ENCODE data around the gene GP1BB. TPM values are rescaled to one million over a fixed set of nuclear protein-coding genes. Genes with fewer than 3 reads are reported as not detected.

The GP1BB gene
- total RNA-seq, 1 donor from 2014 or later, result not detected

DNA sequence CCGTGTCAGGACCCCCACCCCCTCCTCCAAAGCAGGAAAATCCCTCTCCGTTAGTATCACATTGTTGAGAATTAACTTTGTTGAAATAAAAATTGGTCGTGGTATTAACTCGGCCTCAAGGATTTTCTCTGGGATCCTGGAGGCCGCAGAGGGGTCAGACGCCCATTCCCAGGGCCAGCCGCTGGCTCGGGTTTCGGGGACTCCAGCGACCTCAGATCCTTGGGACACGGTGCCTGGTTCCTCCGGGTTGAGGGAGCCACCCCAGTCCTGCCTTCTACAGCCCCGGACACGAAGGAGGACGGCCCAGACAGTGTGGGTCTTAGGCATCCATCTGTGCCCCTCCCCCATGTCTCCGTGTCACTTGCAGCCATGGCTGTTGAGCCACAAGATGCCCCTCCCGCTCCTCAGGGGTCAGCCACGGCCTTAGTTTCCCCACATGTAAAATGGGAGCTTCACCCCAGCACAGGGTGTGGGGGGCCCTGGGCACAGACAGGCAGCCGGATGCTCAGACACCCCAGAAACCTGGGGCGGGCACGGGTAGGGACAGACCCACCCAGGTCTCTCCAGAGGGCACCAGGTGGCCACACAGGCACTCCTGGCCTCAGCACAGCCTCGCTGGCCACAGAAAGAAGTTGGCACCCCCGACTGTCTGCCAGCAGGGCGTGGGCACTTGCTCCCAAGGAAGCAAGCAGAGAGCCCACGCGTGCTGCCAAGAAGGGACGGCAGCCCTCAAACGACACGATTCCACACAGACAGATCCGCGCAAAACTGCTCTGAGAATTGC is 15.5 kb downstream of the GP1BB start:
- no peaks in the 10 kb centered on the region for H3K36me3 ChIP-seq
- H3K27ac ChIP-seq (replicated peaks), result no peak overlapping the region
- peaks cover 37% of the 10 kb centered on the region for H3K27me3 ChIP-seq (ENCODE audit: low read depth)
- no peak overlapping the region for H3K4me3 ChIP-seq
- TF ChIP-seq, protein P1, sequence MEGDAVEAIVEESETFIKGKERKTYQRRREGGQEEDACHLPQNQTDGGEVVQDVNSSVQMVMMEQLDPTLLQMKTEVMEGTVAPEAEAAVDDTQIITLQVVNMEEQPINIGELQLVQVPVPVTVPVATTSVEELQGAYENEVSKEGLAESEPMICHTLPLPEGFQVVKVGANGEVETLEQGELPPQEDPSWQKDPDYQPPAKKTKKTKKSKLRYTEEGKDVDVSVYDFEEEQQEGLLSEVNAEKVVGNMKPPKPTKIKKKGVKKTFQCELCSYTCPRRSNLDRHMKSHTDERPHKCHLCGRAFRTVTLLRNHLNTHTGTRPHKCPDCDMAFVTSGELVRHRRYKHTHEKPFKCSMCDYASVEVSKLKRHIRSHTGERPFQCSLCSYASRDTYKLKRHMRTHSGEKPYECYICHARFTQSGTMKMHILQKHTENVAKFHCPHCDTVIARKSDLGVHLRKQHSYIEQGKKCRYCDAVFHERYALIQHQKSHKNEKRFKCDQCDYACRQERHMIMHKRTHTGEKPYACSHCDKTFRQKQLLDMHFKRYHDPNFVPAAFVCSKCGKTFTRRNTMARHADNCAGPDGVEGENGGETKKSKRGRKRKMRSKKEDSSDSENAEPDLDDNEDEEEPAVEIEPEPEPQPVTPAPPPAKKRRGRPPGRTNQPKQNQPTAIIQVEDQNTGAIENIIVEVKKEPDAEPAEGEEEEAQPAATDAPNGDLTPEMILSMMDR (IDR thresholded peaks at IDR 0.05; ENCODE audit: borderline replicate concordance), result no peak
- peaks cover 15% of the 10 kb centered on the region for H3K4me1 ChIP-seq
- intact Hi-C loops (cut with micrococcal nuclease), result no loop called here
- no peak for DNase-seq
- H3K9me3 ChIP-seq (replicated peaks), result no peaks in the 10 kb centered on the region

DNA sequence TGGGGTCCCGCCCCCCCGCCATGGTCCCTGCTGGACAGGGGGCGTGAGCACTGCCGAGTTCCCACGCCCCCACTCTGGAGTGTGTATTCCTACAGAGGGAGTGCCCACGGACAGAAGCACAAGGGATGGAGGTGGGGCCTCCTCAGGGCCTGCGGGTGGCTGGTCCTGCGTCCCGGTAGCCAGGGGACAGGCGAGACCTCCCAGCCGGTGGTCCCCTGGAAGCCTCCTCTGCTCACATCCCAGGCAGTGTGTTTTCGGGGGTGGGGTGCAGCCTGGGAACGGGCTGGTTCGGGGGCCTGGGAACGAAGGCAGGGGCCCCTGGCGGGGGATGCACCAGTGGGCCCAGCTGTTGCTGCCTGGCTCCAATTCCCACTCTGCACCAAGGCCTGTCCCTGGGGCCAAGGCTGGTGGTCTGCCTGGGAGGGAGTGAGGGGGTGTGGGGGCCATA is 16.1 kb downstream of the GP1BB start:
- Histone ChIP-seq H3K27ac (replicated peaks) (no peak overlapping the region), H3K4me1 (peaks cover 21% of the 10 kb centered on the region), H3K36me3 (no peaks in the 10 kb centered on the region), H3K4me3 (no peak overlapping the region), H3K27me3 (ENCODE audit: low read depth) (peaks cover 37% of the 10 kb centered on the region), H3K9me3 (replicated peaks) (no peaks in the 10 kb centered on the region)
- DNase-seq, result no peak
- TF ChIP-seq, protein P1 (IDR thresholded peaks at IDR 0.05; ENCODE audit: borderline replicate concordance), result no peak
- intact Hi-C loops (cut with micrococcal nuclease), result no loop called here

DNA sequence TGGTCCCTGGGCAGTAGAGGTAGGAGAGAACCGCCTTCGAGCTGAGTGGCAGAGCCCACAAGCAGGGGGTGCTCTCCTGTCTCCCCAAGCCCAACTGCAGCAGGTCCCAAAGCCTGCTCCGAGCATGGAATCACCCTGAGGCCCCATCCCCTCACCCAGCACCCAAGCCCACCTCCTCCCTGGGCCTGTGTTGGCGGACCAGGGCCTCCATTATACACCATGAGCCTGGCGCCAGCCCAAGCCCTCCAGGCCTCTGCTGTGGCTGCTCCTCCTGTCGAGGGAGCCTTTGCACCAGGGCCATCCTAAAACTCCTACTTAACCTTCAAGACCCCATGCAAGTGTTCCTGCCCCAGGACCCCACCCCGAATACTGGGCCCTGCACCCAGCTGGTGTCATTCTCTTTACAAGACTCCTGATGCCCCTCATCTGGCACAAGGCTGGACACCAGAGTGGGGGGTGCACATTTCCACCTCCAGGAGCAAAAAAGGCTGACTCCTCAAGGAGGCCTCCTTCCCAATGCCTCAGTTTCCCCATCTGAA is 16.6 kb downstream of the GP1BB start:
- no peak for DNase-seq
- Histone ChIP-seq H3K36me3 (no peaks in the 10 kb centered on the region), H3K27ac (replicated peaks) (no peak overlapping the region), H3K4me1 (peaks cover 26% of the 10 kb centered on the region), H3K9me3 (replicated peaks) (no peaks in the 10 kb centered on the region), H3K4me3 (no peak overlapping the region), H3K27me3 (ENCODE audit: low read depth) (peaks cover 37% of the 10 kb centered on the region)
- intact Hi-C loops (cut with micrococcal nuclease), result no loop called here
- TF ChIP-seq, protein P1 (IDR thresholded peaks at IDR 0.05; ENCODE audit: borderline replicate concordance), result no peak

DNA sequence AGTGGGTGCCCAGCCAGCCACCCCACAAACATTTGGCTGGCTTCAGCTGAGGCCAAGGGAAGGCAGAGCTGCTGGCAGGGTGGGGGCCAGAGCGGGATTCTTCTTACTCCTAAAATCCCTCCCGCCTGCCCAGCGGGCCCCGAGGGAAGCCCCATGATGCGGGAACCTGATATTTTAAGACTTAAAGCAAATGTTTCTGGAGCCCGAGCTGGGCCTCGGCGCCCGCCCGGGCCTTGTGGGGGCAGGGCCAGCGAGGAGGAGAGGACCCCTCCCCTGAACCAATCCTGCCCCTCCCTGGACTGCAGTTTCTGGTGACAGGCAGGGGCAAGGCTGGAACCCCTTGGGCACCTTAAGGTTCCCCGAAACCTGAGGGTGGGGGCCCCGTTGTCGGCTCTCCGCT is 17.2 kb downstream of the GP1BB start:
- no peak for DNase-seq
- H3K27ac ChIP-seq (replicated peaks), result no peak overlapping the region
- H3K36me3 ChIP-seq, result no peaks in the 10 kb centered on the region
- H3K9me3 ChIP-seq (replicated peaks), result no peaks in the 10 kb centered on the region
- H3K4me3 ChIP-seq, result no peak overlapping the region
- intact Hi-C loops (cut with micrococcal nuclease), result no loop called here
- peaks cover 37% of the 10 kb centered on the region for H3K27me3 ChIP-seq (ENCODE audit: low read depth)
- TF ChIP-seq, protein P1 (IDR thresholded peaks at IDR 0.05; ENCODE audit: borderline replicate concordance), result no peak
- H3K4me1 ChIP-seq, result peaks cover 32% of the 10 kb centered on the region

DNA sequence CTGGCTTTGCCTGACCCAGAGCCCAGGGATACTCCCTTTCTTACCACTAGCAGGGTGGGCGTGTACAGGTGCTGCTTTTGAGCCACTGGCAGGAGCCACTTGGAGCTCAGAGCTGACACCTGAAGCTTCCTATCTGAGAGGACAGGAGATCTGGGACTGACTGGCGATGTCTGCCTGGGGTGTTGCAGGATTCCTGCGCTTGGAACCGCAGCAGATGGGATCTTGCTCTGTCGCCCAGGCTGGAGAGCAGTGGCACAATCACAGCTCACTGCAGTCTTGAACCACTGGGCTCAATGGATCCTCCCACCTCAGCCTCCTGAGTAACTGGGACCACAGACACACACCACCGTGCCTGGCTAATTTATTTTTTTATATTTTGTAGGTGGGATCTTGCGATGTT is 17.7 kb downstream of the GP1BB start:
- intact Hi-C loops (cut with micrococcal nuclease), result no loop called here
- no peak for DNase-seq
- no peaks in the 10 kb centered on the region for H3K36me3 ChIP-seq
- TF ChIP-seq, protein P1 (IDR thresholded peaks at IDR 0.05; ENCODE audit: borderline replicate concordance), result no peak
- H3K9me3 ChIP-seq (replicated peaks), result no peaks in the 10 kb centered on the region
- H3K4me1 ChIP-seq, result peaks cover 37% of the 10 kb centered on the region
- H3K27me3 ChIP-seq (ENCODE audit: low read depth), result peaks cover 34% of the 10 kb centered on the region
- no peak overlapping the region for H3K4me3 ChIP-seq
- H3K27ac ChIP-seq (replicated peaks), result no peak overlapping the region
